ENCODE data around the gene SLC41A1.

- TF ChIP-seq EZH2 (IDR thresholded peaks at IDR 0.05; ENCODE audit: insufficient read depth, poor library complexity, severe bottlenecking): no peak
- TF ChIP-seq EZH2phosphoT487 (IDR thresholded peaks at IDR 0.05; ENCODE audit: insufficient read depth, low read depth): no peak
Measured at GRCh38 chr1:205769641-205770365, 43.2 kb downstream of the SLC41A1 start.

All from GM23248 (cell line).